Calu3 (cell line): Measurements from ENCODE around the gene SASH3. TPM values are rescaled to one million over a fixed set of nuclear protein-coding genes. Genes with fewer than 3 reads are reported as not detected.

Experiments used
- BruUV-seq: library from RNA; stranded (reverse); fragments of 400-500 nt; replicated peaks from 2 replicates; lab custom pipeline; 2021; lab: Mats Ljungman, UMichigan
- CTCF ChIA-PET: fragments of 300-600 bp; sonication (Branson Sonifier 250); formaldehyde crosslinking; loops from one replicate; lab custom pipeline; 2022; ENCODE audit warnings: antibody characterized with exemption; lab: Charles Lee
- DNase-seq: peaks from one replicate; pipeline ENCODE4 v3.0.0; 2022
- H3K27ac Mint-ChIP-seq: one replicate; pipeline ENCODE4 v1.8.0; 2022; ENCODE audit warnings: mixed read lengths; ENCODE audit not compliant: unreplicated experiment
- H3K27me3 Mint-ChIP-seq: one replicate; pipeline ENCODE4 v1.8.0; 2022; ENCODE audit warnings: mixed read lengths; ENCODE audit not compliant: unreplicated experiment
- H3K36me3 Mint-ChIP-seq: one replicate; pipeline ENCODE4 v1.8.0; 2022; ENCODE audit warnings: mild to moderate bottlenecking, moderate library complexity, mixed read lengths; ENCODE audit not compliant: insufficient read depth, unreplicated experiment
- H3K4me1 Mint-ChIP-seq: one replicate; pipeline ENCODE4 v1.8.0; 2022; ENCODE audit warnings: mild to moderate bottlenecking, low read depth, mixed read lengths; ENCODE audit not compliant: unreplicated experiment
- H3K4me3 Mint-ChIP-seq: one replicate; pipeline ENCODE4 v1.8.0; 2022; ENCODE audit warnings: mild to moderate bottlenecking, low read depth, moderate library complexity, mixed read lengths; ENCODE audit not compliant: unreplicated experiment
- H3K9me3 Mint-ChIP-seq: one replicate; pipeline ENCODE4 v1.8.0; 2022; ENCODE audit warnings: low read depth, mixed read lengths; ENCODE audit not compliant: unreplicated experiment
- intact Hi-C: fragments of 100-400 bp; cut with micrococcal nuclease; formaldehyde crosslinking; loops from one replicate; pipeline ENCODE4 v1.10.0; 2022; ENCODE audit not compliant: unreplicated experiment
- total RNA-seq: library from RNA; stranded (reverse); gene quantifications from 2 replicates; pipeline ENCODE4 v1.2.3, GENCODE V29; 2022
- TF ChIP-seq, protein P1 (sequence below): fragments of 200-600 bp; IDR thresholded peaks from one replicate; pipeline ENCODE4 v1.8.0; 2022; ENCODE audit warnings: antibody characterized with exemption; ENCODE audit not compliant: unreplicated experiment

The SASH3 gene
- total RNA-seq, 1 experiment from 2014 or later: not detected

DNA sequence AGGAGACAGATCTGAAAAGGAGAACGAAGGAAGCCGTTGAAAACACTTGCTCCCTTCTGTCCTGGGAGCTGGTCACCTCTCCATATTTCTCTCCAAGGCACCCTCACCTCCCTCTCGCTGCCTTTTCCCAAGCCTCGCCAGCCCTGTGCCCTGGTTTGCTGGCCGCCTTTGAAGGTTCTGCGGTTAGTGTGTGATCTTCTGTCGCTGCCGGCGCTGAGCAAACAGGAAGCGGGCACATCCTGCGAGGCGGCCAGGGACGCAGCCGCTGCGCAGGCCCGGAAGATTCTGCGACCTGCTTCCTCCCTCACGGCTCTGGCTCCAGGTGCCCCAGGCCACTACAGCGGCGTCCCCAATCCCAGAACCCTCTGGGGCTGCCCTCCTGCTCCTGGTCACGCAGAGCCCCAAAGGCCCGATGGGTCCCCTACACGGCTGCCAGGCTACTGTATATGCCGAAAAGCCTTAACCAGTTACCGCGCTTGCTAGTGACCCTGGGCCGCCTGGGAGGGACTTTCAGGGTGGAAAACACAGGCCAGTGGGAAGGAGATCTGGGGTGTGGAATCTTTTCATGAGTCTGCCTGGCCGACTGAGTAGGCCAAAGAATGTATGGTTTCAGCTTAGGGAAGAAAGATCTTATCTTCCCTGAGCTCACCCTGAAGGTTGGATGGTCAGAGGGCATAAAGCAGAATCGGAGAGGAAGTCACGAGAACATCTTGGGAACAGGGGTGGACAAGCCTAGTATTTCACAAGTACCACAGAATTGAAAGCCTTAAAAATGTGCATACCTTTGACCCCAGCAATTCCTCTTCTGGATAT, 2.3 kb upstream of the SASH3 start:
- BruUV-seq: no TSS peak
- CTCF ChIA-PET: no interaction called here

DNA sequence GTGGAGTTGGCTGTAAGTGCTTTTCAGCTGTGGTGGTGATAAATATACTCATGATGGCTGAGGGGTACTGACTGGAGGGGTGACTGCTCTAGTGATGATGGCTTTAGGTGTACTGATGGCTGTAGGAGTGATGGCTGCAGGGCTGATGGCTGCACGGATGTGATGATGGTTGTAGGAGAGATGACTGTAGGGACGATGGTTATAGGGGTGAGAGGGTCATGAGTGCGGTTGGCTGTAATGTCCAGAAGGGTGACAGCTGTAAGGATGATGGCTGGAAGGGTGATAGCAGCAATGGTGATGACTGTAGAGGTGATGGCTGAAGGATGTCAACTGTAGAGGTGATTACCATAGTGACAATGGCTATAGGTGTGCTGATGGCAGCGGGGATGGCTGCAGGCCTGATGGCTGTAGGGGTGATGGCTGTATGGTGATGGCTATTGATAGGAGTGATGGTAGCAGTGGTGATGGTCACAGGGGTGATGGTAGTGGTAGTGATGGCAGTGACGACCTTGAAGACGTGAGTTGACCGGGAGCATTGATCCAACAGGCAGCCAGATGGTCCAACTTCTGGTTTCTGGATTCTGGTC, 570 bp upstream of the SASH3 start:
- intact Hi-C loops: no loop called here
- CTCF ChIA-PET: no interaction called here
- Mint-ChIP-seq H3K36me3 (no peaks in the 10 kb centered on the region), H3K27ac (no peak overlapping the region), H3K9me3 (no peaks in the 10 kb centered on the region), H3K4me1 (peaks cover 10% of the 10 kb centered on the region), H3K27me3 (peaks cover 16% of the 10 kb centered on the region), H3K4me3 (no peak overlapping the region)
- no TSS peak for BruUV-seq
- DNase-seq: no peak
- TF ChIP-seq, protein P1, sequence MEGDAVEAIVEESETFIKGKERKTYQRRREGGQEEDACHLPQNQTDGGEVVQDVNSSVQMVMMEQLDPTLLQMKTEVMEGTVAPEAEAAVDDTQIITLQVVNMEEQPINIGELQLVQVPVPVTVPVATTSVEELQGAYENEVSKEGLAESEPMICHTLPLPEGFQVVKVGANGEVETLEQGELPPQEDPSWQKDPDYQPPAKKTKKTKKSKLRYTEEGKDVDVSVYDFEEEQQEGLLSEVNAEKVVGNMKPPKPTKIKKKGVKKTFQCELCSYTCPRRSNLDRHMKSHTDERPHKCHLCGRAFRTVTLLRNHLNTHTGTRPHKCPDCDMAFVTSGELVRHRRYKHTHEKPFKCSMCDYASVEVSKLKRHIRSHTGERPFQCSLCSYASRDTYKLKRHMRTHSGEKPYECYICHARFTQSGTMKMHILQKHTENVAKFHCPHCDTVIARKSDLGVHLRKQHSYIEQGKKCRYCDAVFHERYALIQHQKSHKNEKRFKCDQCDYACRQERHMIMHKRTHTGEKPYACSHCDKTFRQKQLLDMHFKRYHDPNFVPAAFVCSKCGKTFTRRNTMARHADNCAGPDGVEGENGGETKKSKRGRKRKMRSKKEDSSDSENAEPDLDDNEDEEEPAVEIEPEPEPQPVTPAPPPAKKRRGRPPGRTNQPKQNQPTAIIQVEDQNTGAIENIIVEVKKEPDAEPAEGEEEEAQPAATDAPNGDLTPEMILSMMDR: no peak

More for the DNA sequence above, 2.3 kb upstream of the SASH3 start:
- Mint-ChIP-seq H3K36me3 (no peaks in the 10 kb centered on the region), H3K9me3 (no peaks in the 10 kb centered on the region), H3K27me3 (peaks cover 1% of the 10 kb centered on the region), H3K4me1 (peaks cover 10% of the 10 kb centered on the region), H3K4me3 (no peak overlapping the region), H3K27ac (peak overlapping the region; percentile 50)
- peak; percentile 38 for DNase-seq
- intact Hi-C loops: no loop called here
- TF ChIP-seq, protein P1: no peak

DNA sequence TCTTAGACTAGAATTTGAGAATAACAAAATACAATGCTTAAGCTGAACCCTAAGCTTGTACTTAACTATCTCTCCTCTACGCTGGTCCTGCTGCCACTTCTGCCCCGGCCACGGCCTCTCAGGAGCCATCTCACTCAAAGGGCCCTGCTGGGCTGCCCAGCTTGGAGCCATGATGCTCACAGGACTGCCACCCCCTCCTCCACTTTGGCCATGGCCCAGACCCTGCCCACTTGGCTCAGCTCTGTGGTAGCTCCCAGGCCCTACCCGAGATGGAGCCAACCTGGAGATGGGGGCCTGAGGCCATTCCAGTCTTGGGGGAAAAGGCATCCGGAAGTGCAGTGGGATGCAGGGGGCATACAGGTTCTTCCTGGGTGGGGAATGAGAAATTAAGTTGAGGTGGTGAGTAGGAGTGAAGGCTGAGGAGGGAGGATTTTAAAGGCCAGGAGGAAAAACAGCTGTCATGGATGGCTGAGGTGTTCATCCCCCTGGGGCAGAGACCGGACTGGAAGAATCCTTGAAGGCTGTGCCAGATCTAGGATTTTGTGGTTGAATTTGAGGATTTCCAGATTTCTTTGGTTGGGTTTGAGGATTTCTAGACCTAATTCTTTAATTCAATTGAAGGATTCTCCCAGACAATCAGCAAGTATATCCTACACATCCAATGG, 824 bp downstream of the SASH3 start:
- H3K36me3 Mint-ChIP-seq: no peaks in the 10 kb centered on the region
- no peak overlapping the region for H3K4me3 Mint-ChIP-seq
- H3K4me1 Mint-ChIP-seq: peaks cover 10% of the 10 kb centered on the region
- H3K27me3 Mint-ChIP-seq: peaks cover 16% of the 10 kb centered on the region
- TF ChIP-seq, protein P1: no peak
- BruUV-seq: no TSS peak
- intact Hi-C loops: no loop called here
- CTCF ChIA-PET: no interaction called here
- no peaks in the 10 kb centered on the region for H3K9me3 Mint-ChIP-seq
- no peak overlapping the region for H3K27ac Mint-ChIP-seq
- no peak for DNase-seq

DNA sequence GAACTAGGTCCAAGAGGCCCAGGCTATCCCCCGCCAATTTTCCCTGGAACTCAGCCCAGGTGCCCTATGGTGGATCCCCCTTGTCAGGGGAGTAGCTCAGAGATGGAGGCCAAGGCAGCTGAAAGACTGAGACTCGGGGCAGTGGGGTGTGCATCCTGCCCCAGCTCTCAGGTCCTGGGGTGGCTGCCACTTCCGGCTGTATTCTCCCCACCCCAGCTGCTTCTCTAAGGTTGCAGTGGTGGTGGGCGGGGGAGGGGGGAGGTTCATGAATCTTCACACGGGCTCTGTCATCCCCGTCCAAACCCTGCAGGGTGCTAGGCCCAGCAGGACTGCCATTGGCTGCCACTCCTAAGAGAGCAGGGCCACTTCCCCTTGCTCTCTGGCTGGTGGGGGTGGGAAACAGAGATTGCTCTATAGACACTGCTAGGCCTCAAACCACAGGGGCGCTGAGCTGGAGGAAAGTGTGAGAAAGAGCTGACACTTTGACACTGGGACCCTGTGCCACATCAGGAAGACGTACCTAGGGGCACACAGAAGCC, 1.5 kb downstream of the SASH3 start:
- no peak for DNase-seq
- H3K36me3 Mint-ChIP-seq: no peaks in the 10 kb centered on the region
- TF ChIP-seq, protein P1: no peak
- no peaks in the 10 kb centered on the region for H3K9me3 Mint-ChIP-seq
- H3K4me3 Mint-ChIP-seq: no peak overlapping the region
- H3K27ac Mint-ChIP-seq: no peak overlapping the region
- intact Hi-C loops: no loop called here
- CTCF ChIA-PET: no interaction called here
- no TSS peak for BruUV-seq
- H3K4me1 Mint-ChIP-seq: peaks cover 10% of the 10 kb centered on the region
- H3K27me3 Mint-ChIP-seq: peaks cover 16% of the 10 kb centered on the region
